Activated CD4-positive, alpha-beta T cell treated with anti-CD3 and anti-CD28 coated beads for 48 hours (primary cell): Measurements from ENCODE around the gene GUSB.
A peak's percentile ranks its signal among the peaks of the same experiment; 100 is the strongest.
"Not testable (repeated sequence)": the region's sequence is repeated elsewhere in the genome, so short reads cannot be mapped to it uniquely, and the experiment has no call there.

Experiments used
- DNase-seq: peaks from one replicate; pipeline ENCODE4 v3.0.0-alpha.2; 2020

The GUSB gene

DNA sequence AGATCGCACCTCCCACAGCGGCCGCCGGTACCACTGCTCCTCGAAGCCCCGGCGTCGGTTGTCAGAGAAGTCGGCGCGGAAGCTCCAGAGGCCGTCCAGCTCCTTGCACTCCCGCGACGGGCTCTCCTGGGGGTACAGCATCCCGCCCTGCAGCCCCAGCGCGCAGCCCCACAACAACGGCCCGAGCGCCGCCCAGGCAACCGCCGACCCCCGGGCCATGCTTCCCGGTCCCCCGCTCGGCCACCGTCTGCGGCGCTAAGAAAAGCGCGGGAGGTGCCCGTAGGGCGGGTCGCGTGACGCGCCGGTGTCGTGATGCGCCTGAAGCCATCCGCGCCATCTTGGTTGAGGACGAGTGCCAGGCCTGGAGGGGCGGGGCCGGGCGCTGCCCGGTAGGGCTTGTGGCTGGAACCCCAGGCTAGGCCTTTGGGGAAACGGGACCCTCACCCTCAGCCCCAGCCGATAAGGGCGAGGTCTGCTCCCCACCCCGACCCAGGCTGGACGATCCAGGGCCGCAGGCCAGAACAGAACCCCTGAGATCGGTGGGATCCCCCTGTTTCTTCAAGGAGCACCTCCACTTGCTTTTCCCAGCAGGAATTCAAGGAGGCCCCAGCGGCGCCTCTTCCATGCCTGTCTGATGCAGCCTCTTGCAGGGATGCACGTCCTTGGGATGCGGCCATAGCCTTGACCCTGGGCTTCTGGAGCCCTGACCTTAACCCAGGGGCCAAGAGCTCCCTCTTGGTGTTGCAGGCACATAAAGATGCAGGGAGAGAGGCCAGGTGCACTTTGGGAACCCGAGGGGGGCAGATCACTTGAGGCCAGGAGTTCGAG is at the start of gene GUSB:
GUSB (minus strand) TSS at position 249 of the 828 bp plus-strand sequence; CDS start at position 219, 30 bp downstream.
- DNase-seq = peak; percentile 95

DNA sequence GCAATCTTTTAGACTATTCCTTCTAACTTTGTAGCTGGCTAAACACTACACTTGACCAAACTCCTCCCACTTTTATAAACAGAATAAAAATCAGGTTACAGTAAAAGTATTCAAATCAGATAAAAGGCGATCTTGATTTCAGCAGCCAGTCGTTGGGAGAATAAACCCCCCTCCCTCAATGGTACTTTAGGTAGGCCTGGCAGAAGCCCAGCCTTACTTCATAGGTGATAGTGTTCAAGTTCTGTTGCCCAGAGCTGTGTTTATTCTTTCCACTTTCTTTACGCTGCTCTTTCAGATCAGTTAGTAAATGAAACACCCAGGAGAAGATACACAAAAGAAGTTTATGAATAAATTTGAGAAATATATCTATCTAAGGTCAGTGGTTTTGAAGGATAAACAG is 46.3 kb upstream of the GUSB start:
- not testable (repeated sequence) for DNase-seq

DNA sequence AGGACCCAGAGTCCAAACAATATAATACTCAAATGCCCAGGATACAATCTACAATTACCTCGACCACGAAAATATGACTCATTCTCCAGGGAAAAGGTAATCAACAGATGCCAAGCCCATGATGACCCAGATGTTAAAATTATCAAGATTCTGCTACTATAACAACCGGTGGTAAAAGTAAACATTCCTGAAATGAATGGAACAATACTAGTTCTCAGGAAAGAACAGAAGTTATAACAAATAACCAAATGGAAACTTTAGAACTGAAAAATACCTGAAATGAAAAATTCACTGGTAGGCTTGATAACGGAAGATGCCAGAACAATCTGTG is 34.1 kb upstream of the GUSB start:
- DNase-seq = no peak

DNA sequence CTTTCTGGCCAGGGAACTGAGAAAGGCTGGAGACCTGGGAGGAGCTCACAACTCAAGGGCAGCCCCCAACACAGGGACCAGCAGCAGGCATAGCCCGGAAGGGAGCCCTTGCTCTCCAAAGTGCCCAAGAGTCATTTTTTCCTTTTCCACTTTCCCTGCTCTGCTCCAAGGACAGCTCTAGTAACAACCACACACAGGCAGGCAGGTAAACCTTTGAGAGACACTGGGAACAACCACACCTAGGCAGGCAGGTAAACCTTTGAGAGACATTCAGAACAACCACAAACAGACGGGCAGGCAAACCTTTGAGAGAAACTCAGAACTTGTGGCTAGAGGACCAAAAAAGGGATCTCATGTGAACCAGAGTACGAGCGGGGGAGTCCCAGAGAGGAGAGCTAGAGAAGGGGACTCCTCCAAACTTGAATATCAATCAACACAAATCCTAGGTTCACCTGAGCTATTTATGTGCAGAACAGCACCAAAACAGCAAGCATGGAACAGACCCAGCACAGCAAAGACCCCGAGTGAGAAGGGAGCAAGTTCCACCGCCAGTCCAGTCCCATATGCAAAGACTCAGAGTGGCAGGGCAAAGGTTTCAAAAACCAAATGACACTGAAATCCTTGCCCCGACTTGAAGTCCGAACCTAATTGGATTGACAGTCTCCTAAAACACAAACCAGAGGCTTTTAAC is 33.6 kb upstream of the GUSB start:
- no peak for DNase-seq

DNA sequence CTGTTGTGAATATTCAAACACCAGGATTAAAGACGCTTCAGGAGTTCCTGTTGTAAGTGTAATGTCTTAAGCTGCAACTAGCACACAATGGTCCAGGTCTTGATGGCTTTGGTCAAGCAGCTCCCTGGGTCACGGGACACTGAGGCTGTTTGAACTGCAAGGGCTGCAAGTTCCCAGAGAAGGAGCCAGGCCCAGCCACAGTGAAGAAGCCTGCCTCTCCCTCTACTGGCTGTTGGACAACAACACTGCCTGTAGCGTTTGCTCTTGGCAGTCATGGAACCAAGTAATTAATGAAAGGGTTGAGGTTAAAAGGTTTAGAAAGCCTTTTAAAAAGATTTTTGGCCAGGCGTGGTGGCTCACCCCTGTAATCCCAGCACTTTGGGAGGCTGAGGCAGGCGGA is 31.9 kb upstream of the GUSB start:
- DNase-seq = peak; percentile 3

DNA sequence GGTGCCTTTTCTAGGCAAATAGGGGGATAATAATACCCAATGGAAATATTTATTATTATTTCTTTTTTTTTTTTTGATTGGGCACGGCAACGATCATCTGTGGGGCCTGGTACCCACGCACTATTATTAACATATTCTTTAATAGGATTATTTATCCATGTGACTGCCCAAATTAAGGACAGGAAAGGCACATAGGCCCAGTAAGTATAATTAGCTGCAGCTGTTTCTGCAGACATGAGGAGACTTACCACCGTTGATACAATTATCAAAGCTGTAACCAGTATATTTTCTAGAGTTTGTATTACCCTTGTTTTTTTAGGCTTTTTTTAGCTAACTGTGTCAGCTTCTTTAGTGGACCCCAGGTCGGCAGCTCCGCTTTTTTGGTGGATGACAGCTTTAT is 25.2 kb upstream of the GUSB start:
- no peak for DNase-seq

DNA sequence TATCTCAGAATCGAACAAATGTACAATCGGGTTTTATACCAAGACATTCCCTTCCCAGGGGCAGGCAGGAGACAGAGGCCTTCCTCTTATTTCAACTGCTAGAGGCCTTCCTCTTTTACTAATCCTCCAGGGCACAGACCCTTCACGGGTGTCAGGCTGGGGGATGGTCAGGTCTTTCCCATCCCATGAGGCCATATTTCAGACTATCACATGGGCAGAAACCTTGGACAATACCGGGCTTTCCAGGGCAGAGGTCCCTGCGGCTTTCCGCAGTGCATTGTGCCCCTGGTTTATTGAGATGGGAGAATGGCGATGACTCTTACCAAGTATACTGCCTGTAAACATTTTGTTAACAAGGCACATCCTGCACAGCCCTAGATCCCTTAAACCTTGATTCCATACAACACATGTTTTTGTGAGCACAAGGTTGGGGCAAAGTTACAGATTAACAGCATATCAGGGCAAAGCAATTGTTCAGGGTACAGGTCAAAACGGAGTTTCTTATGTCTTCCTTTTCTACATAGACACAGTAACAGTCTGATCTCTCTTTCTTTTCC is 23.2 kb upstream of the GUSB start:
- not testable (repeated sequence) for DNase-seq

DNA sequence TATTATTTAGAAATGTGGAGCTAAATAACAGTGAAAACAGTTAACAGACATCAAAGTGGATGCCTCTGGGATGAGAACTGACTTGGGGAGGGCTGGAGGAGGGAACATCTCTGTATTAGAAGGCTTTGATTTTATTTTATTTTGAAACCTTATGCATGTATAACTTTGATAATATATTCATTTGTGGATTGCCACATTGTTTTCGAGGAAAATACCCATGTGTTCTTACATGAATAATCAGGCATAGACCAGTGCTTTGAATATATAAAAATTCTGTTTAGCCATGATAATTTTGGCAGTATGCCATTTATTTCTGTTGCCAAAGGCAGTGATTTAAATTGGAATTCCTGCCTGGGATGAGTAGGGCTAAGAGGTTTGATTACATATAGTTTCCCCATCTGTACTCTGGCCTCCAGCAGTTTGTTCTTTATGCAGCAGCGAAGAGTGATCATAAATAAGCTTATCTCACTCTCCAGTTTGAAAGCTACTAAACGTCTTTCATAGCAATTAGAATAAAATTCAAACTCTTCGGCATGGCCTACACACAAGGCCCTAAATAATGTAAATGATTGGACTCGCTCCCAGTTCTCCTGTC is 18.9 kb upstream of the GUSB start:
- not testable (repeated sequence) for DNase-seq

DNA sequence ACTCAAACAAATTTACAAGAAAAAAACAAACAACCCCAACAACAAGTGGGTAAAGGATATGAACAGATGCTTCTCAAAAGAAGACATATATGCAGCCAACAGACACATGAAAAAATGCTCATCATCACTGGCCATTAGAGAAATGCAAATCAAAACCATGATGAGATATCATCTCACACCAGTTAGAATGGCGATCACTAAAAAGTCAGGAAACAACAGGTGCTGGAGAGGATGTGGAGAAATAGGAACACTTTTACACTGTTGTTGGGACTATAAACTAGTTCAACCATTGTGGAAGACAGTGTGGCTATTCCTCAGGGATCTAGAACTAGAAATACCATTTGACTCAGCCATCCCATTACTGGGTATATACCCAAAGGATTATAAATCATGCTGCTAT is 13.0 kb upstream of the GUSB start:
- DNase-seq = not testable (repeated sequence)

DNA sequence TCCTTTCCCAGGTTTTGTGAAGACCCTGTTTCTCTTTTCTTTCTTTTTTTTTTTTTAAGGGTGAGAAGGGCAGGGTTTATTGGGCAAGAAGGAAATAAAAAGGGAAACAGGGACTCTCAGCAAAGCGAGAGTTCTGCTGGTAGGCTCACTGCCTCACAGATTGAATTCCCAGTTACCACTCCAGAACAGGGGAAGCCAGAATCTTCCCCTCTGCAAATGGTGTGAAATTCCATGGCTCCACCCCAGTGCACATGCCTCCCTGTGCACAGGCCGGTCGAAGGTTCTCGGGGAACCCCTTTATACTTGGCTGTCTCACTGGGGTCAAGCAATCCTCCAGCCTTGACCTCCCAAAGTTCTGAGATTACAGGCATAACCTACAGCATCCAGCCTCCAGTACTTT is 10.5 kb upstream of the GUSB start:
- no peak for DNase-seq

DNA sequence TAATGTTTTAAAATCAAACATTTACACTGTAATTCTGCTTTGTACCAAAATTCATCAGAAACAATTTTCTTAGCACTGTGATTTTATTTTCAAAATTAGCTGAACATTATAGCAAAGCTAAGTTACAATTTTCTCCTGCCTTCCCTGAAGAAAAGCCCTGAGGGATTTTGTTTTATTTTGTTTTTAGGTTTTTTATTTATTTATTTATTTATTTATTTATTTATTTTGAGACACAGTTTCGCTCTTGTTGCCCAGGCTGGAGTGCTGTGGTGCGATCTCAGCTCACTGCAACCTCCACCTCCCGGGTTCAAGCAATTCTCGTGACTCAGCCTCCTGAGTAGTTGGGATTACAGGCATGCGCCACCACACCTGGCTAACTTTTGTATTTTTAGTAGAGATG is 9.8 kb upstream of the GUSB start:
- DNase-seq = not testable (repeated sequence)

DNA sequence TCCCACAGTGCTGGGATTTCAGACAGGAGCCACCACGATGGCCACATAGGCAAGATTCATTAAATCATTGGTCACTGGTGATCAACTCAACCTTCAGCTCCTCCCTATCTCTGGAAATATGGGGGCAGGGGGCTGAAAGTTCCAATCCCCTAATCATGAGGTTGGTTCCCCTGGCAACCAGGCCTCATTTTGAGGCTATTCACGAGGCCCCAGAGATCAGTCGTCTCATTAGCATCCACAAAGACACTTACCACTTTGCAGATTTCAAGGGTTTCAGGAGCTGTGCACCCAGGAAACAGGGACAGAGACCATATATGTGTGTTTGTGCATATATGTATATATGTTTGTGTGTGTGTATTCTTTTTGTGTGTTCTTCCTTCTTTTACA is 7.7 kb upstream of the GUSB start:
- no peak for DNase-seq

DNA sequence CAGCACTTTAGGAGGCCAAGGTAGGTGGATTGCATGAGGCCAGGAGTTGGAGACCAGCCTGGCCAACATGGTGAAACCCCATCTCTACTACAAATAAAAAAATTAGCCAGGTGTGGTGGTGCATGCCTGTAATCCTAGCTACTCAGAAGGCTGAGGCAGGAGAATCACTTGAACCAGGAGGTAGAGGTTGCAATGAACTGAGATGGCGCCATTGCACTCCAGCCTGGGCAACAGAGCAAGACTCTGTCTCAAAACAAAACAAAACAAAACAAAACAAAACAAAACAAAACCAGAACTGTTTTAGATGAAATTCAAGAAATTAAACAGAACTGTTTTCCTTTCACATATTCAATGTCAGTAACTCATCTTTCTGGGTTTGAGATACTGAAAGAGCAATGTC is 6.5 kb upstream of the GUSB start:
- DNase-seq = not testable (repeated sequence)

DNA sequence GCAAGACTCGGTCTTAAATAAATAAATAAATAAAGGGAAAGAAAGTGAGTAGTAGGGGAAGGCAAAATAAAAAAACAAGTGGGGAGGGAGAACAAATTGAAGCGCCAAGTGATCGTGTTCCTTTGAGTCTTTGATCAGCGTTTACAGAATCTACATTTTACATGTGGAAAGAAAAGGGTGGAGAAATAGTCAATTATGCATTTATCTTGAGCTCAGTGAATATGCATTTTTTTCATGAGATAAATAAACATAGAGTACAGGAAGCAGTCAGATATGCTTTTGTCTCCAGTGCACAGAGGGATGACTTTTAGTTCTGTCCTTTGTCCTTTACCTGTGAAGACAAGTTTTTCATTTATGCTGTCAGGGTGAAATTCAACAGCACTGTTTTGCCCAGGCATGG is 6.1 kb upstream of the GUSB start:
- no peak for DNase-seq

DNA sequence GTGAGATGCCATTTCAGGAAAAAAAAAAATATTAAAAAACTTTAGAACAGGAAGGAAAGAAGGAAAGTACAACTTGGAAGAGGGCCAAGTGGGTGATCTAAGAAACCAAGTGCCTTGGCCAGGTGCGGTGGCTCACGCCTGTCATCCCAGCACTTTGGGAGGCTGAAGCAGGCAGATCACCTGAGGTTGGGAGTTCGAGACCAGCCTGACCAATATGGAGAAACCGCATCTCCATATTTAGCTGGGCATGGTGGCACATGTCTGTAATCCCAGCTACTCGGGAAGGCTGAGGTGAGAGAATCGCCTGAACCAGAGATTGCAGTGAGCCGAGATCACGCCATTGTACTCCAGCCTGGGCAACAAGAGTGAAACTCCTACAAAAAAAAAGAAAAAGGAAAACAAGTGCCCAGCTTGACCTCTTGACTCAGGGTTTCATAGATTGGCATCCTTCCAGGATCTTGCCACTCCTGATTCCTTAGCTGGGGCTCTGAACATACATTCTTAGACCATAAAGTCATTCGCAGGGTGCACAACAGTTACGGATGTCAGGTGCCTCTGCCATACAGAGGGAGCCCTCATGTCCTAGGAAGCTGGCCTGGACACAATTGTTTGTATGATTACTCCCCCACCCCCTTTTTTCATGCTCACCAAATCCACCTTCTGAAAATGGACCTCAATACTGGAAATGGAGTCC is 2.1 kb upstream of the GUSB start:
- no peak for DNase-seq

DNA sequence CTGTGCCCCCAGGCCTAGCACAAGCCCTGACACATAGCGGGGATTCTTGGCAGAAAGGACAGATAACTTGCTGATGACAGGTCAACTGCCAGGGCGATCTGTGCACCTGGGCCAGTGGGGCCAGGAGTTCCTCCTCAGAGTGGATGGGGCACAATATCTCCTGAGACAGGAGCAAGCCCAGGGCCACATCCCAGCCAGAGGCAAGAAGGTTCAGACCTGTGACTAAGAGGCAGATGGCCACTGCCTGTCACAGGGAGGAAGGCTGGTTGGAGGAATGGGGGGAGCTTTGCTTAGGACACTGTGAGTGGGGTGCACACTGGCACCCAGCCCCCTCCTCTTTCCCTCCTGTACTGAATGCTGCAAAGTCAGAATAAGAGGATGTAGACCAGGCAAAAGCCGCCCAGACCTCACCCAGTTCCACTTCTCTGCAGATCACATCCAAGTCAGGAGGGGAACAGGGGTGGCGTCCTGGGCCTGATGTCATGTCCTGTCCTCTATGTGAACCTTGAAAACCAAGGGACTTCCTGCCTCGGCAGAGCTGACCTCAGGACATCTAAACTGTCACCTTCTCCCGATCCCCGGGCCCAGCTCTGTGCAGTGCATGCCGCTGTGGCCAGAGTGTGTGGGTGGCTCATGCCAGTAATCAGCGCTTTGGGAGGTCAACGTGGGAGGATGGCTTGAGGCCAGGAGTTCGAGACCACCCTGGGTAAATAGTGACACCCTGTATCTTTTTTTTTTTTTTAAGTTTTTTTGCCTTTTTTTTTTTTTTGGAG is 1.3 kb downstream of the GUSB start:
- peak; percentile 63 for DNase-seq

DNA sequence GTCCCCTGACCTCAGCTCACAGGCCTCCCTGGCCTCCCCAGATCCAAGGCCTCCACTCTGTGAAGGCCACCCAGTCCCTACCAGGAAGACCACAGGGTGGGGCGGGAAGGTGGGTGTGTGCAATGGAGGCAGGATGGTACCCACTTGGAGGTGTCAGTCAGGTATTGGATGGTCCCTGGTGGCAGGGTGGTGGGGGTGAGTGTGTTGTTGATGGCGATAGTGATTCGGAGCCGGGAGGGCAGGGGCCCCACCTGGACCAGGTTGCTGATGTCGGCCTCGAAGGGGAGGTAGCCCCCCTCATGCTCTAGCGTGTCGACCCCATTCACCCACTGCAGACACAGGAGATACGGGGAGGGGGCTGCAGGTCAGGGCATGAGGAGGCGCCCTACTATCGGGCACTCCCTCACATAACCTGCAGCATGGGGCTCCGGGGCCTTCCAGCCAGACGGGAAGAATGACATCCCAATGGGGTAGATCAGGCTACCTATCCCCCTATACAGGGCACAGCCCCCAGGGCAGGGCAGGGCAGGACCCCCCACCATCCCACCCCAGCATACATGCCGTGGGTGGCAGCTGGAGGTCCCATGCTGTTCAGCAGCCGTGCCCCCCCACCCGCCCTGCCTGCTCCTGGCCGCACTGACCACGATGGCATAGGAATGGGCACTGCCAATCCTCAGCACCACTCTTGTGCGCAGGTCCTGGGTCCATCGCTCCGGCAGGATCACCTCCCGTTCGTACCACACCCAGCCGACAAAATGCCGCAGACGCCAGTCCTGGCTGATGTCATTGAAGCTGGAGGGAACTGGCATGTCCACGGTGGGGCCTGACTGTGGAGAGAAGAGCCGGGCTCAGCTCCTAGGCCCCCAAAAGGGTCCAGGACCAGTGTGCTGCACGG is 2.2 kb downstream of the GUSB start:
- DNase-seq = no peak

DNA sequence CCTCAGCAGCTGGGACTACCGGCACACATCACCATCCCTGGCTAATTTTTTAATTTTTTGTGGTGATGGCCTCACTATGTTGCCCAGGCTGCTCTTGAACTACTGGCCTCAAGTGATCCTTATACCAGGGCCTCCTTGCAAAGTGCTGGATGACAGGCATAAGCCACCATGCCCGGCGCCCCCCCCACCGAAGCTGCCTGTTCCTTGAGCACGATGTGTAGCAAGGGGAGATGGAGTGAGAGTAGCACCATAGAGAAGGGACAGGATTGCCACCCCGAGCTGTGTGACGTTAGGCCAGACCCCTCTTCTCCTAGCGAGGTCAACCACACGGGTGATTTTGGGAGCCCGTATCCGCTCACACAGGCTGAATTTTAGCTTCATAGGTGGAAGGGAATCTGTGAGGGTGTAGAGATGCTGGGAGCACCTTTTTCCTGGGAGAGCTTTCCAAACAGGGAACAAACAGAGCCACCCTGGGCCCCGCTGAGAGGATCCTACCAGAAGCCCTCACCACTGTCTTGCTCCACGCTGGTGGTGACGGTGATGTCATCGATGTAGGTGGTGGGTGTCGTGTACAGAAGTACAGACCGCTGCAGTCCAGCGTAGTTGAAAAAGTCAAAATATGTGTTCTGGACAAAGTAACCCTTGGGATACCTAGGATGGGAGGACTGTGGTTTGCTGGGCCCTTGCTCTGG is 3.0 kb downstream of the GUSB start:
- DNase-seq = no peak

DNA sequence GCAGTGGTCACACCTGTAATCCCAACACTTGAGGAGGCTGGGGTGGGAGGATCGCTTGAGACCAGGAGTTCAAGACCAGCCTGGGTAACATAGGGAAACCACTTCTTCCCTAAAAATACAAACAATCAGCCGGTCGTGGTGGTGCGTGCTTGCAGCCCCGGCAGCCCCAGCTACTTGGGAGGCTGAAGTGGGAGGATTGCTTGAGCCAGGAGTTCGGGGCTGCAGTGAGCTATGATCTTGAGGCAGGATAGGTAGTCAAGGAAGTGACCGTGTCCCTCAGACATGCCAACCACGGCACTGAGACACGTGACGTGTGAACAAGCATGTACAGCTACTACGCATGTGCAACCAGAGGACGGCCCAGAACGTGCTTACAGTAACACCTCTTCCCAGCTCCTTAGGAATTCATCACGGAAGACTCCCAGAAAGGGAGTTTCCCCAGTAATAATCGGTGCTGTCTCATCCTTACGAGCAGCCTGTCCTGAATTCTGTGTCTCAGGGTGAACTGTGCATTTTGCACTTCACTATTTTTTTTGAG is 5.3 kb downstream of the GUSB start:
- no peak for DNase-seq

DNA sequence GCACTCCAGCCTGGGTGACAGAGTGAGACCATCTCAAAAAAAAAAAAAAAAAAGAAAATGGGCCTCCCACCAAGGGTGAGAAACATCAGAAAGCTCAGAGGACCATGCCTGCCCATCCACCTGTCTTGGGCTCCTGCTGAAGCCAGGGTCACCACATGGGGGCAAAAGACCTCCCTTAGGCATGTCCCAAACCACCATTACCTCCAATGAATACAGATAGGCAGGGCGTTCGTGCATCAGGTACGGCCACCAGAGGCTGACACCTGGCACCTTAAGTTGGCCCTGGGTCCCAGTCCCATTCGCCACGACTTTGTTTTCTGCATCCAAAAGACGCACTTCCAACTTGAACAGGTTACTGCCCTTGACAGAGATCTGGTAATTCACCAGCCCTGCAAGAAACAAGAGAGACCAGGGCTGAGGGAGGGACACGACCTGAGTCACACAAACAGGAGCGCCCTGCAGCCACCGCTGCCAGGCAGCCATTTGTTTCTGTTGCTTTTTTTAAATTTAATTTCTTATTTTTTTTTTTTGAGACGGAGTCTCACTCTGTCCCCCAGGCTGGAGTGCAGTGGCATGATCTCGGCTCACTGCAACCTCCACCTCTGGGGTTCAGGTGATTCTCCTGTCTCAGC is 6.1 kb downstream of the GUSB start:
- DNase-seq = no peak
